ENCODE results near the gene SFI1.
"Not testable (repeated sequence)": the region's sequence is repeated elsewhere in the genome, so short reads cannot be mapped to it uniquely, and the experiment has no call there.

The SFI1 gene

DNA sequence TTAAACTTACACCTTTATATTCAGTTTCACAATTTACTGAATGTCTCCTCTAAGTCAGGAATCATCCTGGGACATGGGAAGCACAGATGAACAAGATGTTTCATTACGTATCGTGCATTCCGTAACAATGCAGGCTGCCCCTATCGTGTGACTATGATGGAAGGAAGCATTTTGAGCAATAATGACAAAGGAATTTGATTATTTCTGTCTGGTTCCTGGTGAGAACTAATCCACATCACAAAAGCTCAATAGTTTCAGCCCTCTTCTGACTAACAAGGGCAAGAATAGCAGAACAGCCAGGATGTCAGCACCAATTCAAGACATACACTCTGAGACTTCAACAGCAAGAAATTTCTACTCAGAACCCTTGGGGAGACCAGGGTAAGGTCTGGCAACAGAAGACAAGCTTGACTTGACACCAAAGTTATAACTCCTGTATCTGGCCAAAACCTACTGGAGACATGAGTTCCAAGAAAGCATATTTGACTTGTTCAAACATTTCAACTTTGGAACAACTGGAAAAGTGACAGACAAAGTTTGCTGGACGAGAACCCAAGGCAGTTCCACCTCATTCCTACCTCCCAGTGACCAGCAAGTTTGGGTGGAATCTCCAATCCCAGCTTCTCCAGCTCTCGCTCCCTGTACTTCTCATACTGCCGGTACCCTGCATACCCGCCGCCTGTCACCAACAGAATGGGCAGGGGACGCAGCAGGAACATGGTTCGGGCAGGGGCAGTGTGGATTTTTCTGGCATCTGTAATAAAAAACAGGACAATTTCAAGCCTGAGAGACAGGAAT, 151.4 kb downstream of the SFI1 start:
- no peak for DNase-seq

DNA sequence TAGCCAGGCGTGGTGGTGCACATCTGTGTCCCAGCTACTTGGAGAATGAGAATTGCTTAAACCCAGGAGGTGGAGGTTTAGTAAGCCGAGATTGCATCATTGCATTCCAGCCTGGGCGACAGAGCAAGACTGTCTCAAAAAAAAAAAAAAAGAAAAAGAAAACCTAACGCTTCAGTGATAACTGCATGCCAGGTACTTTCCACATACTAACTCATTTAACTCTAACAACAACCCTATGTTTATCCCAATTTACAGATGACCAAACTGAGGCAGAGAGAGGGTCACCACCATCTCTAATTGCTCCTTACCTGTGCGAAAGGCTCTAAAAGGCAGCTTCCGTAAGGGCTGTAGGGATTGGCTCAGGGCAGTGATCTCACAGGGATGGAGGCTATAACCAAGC, 154.1 kb downstream of the SFI1 start:
- no peak for DNase-seq

DNA sequence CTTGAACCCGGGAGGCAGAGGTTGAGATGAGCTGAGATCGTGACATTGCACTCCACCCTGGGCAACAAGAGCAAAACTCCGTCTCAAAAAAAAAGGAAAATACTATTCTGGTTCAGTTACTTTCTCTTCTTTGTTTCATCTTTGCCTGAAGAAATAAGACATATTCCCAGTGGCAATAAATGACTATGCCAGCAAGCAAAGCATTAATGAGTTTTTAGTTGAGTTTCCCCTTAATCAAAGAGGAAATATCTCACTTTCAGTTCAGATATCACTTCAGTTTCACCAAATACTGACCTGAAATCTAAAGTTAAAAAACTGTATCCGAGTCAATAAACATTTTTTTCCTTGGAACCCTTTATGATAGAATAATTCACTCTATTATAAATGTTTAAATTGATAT, 155.3 kb downstream of the SFI1 start:
- no peak for DNase-seq

DNA sequence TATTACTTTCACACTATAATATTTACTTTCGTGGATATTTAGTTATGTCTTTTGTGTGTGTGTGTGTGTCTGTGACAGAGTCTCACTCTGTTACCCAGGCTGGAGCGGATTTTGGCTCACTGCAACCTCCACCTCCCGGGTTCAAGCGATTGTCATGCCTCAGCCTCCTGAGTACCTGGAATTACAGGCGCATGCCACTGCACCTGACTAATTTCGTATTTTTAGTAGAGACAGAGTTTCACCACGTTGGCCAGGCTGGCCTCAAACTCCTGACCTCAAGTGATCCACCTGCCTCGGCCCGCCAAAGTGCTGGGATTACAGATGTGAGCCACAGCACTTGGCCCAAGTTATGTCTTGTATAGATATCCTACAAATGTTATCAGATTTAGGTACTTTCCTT, 155.8 kb downstream of the SFI1 start:
- no peak for DNase-seq

DNA sequence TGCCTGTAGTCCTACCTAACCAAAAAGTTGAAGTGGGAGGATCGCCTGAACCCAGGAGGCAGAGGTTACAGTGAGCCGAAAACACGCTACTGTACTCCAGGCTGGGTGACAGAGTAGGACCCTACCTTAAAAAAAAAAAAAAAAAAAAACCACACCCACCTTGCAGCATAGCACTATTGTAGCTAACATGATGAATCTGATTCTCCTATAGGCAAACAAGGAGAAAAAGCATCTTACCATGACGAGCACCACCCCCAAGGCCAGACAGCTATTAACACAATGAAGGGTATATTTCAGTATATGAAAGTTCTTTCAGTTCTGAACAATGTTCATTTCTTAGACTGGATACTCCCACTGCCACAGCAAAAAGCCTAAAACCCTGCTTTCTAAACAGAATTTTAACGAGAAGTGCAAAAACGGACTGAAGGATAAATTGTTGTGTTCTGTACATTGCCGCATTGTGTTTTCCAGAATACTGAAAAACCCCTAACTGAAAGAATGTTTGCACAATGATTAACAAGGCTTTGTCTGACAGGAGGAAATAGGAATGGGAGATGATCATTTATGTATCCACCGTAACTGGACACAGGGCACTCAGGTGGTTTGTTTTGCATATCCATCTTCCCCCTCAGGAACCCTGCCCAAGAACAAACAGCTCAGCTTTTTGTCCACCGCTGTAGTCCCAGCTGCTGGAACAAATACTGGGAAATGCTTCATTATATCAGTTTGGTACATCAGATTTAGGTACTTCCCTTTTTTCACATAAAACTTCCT, 156.8 kb downstream of the SFI1 start:
- no peak for DNase-seq

DNA sequence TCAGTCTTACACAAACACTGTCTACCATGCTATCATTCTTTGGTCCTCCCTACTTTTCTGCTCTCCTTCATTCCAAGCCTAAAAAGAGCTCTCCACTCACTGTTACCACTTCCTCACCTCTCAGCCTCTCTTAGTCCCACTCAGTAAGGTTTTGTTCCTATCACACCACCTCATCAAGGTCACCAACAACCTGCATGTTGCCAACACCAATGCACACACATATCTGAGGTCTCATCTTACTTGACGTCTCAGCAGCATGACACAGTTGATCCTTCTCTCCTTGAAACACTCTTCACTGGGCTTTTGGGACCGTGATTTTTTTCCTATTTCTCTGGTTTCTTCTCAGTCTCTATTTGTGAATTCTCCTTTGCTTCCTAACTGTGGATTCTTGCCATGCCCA, 157.6 kb downstream of the SFI1 start:
- DNase-seq = no peak

DNA sequence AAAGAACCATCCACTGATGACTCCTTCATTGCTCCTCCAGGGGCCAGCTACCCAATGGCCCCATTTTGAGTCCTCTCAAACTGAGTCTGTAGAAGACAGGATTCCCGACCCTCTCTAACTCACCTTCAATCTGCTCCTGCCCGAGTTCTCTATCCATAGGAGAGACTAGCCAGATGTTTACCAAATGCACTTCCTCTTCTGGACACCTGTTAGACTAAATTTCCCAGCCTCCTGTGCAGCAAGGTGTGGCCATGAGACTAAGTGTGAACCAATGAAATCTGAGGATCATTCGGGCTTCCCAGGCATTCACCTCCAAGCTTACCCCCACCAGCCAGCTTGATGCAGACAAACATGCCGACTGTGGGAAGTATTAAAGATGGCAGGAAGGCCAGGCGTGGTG, 158.1 kb downstream of the SFI1 start:
- DNase-seq = no peak

DNA sequence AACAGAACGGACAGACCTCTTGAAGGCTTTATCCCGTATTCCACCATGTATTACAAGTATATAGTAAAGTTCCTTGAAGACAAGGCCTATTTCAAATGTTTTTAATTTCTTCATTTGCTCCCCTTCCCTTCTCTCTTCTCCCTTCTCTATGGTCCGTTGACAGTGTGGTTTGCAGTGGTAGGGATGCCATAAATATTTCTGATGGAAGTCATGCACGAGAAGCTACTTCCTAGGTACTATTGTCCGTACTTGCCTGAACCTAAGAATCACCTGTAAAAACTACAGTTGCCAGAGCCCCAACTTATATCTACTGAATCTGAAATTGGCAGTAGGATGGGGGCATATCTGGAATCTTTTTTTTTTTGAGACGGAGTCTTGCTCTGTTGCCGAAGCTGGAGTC, 162.9 kb downstream of the SFI1 start:
- no peak for DNase-seq

DNA sequence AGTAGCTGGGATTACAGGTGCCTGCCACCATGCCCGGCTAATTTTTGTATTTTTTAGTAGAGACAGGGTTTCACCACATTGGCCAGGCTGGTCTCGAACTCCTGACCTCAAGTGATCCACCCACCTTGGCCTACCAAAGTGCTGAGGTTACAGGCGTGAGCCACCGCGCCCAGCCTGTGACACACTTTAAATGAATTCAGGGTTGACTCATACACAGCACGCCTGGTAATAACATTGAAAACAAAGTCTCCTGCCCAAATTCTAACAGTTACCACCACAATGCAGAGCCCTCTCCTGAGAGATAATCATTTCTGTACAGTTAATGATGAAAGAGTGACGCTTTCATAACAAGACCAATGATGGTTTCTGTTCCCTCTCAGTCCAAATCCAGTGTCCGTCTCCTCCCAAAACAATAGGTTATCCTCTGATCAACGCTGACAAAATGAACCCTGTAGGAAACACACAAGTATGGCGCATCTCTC, 164.6 kb downstream of the SFI1 start:
- not testable (repeated sequence) for DNase-seq

DNA sequence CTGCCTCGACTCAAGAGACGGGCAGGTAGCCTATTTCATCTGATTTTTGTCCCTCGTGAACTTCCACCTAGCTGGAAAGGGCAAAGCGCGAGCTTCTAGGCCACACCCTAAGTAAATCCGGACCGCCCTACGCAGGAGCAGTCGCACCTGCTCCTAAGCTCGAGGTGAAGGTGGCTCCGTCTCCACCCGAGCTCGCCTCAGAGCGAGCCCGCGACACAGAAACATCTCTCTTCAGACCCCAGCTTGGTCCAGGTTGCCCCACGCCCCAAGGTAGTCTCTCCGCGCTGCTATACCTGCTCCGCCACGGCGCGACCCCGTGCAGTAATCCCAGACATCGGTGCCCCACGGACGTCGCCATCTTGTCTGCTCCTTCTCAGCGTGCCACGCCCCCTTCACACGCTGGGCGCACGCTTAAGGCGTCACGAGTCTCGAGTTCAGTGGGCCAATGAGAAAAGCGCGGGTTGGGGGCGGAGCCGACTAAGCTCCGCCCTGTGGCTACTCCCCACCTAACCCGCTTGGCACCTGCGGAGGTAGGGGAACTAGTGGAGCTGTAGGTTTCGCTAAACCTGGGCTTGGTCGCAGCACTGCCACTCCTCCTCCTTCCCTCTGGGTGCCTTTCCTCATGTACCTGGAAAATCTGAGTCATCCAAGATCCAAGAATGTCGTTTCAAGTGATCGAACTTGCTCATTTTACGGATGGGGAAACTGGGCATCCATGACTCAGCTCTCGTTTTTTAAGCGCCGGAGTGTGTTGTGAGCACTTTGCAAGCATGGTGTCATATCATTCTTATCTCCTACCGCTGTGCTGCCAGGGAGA, 165.7 kb downstream of the SFI1 start, which contains the start of gene PISD:
TSS of gene PISD (minus strand) at position 365 of the 817 bp plus-strand sequence. CDS start at position 358, 7 bp downstream.
- peak; percentile 87 for DNase-seq

DNA sequence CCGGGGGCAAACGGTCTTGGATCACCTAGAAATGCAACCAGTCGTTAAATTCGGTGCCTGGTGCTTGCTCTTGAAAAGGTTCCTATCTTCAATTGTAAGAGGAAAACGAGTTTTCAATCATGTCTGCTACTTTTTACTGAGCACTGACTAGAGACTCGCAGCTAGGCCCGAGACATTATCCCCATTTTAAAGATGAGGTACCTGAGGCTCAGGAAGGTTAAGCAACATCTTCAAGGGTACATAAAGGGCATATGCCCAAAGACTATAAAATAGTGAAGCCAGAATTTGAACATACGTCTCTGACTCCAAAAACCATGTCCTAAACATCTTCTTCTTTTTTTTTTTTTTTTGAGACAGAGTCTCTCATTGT, 166.3 kb downstream of the SFI1 start:
- no peak for DNase-seq

Measured in amniotic stem cell (primary cell).